Measurements from ENCODE around the gene UGT1A10.

The UGT1A10 gene

GRCh38 chr2:233811732-233812131, 175.5 kb downstream of the UGT1A10 start:
- DNase-seq: no peak

- no peak for DNase-seq
These were observed 177.2 kb downstream of the UGT1A10 start for GRCh38 chr2:233813236-233814055.

GRCh38 chr2:233814056-233814835, 178.0 kb downstream of the UGT1A10 start:
- no peak for DNase-seq

- DNase-seq: no peak
These were observed 179.6 kb downstream of the UGT1A10 start for GRCh38 chr2:233815861-233816260.

GRCh38 chr2:233816334-233816733, 180.1 kb downstream of the UGT1A10 start:
- no peak for DNase-seq

GRCh38 chr2:233816771-233817170, 180.5 kb downstream of the UGT1A10 start:
- no peak for DNase-seq

GRCh38 chr2:233817361-233817911, 181.2 kb downstream of the UGT1A10 start:
- DNase-seq: no peak

GRCh38 chr2:233817995-233818638, 181.9 kb downstream of the UGT1A10 start:
- DNase-seq: no peak

- DNase-seq: no peak
These were observed 182.7 kb downstream of the UGT1A10 start for GRCh38 chr2:233818639-233819621.

- no peak for DNase-seq
These were observed 183.9 kb downstream of the UGT1A10 start for GRCh38 chr2:233819884-233820773.

GRCh38 chr2:233820774-233821105, 184.5 kb downstream of the UGT1A10 start:
- DNase-seq: no peak

GRCh38 chr2:233821196-233821595, 184.9 kb downstream of the UGT1A10 start:
- DNase-seq: no peak

GRCh38 chr2:233821709-233822100, 185.5 kb downstream of the UGT1A10 start:
- no peak for DNase-seq

GRCh38 chr2:233822101-233822771, 186.0 kb downstream of the UGT1A10 start:
- no peak for DNase-seq

Data from stimulated activated CD4-positive, alpha-beta T cell treated with anti-CD3 and anti-CD28 coated beads, Interleukin-4, amount 100 ng/mL, for 4 hours (primary cell).